Measurements from ENCODE around the gene ZC3H18.

The ZC3H18 gene

DNA sequence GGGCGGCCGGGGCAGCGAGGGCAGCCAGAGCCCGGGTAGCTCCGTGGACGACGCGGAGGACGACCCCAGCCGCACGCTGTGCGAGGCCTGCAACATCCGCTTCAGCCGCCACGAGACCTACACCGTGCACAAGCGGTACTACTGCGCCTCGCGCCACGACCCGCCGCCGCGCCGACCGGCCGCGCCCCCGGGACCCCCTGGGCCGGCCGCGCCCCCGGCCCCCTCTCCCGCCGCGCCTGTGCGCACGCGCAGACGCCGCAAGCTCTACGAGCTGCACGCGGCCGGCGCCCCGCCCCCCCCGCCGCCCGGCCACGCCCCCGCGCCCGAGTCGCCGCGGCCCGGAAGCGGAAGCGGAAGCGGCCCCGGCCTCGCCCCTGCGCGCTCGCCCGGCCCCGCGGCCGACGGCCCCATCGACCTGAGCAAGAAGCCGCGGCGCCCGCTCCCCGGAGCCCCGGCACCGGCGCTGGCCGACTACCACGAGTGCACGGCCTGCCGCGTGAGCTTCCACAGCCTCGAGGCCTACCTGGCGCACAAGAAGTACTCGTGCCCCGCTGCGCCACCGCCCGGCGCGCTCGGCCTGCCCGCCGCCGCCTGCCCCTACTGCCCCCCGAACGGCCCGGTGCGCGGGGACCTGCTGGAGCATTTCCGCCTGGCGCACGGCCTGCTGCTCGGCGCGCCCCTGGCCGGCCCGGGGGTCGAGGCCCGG is 36.1 kb upstream of the ZC3H18 start:
- Histone ChIP-seq H3K9me3 (ENCODE audit: insufficient read depth, low read depth, low read length) (no peaks in the 10 kb centered on the region), H3K4me3 (ENCODE audit: low read length) (peak overlapping the region; percentile 87), H3K4me1 (ENCODE audit: insufficient read depth, low read length) (no peaks in the 10 kb centered on the region), H3K9ac (ENCODE audit: low read depth, low read length) (peak overlapping the region; percentile 90), H3K27ac (ENCODE audit: low read depth, low read length) (peak overlapping the region; percentile 80; the same call in 1 of the 2 replicates), H3K36me3 (ENCODE audit: insufficient read depth, low read length) (no peaks in the 10 kb centered on the region), H3K27me3 (ENCODE audit: insufficient read depth, low read length) (no peaks in the 10 kb centered on the region)
- WGBS = under 1% methylated on average over 114 of the region's 114 CpGs

DNA sequence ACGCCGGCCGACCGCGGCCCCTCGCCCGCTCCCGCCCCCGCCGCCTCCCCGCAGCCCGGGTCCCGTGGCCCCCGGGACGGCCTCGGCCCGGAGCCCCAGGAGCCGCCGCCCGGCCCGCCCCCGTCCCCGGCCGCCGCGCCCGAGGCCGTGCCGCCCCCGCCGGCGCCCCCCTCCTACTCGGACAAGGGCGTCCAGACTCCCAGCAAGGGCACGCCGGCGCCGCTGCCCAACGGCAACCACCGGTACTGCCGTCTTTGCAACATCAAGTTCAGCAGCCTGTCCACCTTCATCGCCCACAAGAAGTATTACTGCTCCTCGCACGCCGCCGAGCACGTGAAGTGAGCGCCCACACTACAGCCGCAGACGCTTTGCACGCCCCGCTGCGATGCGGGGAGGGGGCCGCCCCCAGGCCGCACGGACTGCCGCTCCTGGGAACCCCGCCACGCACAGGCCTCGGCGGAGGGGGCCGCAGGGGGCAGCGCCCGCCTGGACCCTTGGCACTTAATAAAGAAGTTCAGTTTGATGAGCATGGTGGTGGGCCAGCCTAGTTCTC is 35.5 kb upstream of the ZC3H18 start:
- H3K27me3 ChIP-seq (ENCODE audit: insufficient read depth, low read length) = no peaks in the 10 kb centered on the region
- H3K9me3 ChIP-seq (ENCODE audit: insufficient read depth, low read depth, low read length) = no peaks in the 10 kb centered on the region
- H3K9ac ChIP-seq (ENCODE audit: low read depth, low read length) = peak overlapping the region; percentile 90; the same call in 1 of the 2 replicates
- H3K4me3 ChIP-seq (ENCODE audit: low read length) = peak overlapping the region; percentile 87
- H3K4me1 ChIP-seq (ENCODE audit: insufficient read depth, low read length) = no peaks in the 10 kb centered on the region
- no peaks in the 10 kb centered on the region for H3K36me3 ChIP-seq (ENCODE audit: insufficient read depth, low read length)
- WGBS = 9% methylated on average over 61 of the region's 65 CpGs
- no peak overlapping the region; the same call in 1 of the 2 replicates for H3K27ac ChIP-seq (ENCODE audit: low read depth, low read length)

DNA sequence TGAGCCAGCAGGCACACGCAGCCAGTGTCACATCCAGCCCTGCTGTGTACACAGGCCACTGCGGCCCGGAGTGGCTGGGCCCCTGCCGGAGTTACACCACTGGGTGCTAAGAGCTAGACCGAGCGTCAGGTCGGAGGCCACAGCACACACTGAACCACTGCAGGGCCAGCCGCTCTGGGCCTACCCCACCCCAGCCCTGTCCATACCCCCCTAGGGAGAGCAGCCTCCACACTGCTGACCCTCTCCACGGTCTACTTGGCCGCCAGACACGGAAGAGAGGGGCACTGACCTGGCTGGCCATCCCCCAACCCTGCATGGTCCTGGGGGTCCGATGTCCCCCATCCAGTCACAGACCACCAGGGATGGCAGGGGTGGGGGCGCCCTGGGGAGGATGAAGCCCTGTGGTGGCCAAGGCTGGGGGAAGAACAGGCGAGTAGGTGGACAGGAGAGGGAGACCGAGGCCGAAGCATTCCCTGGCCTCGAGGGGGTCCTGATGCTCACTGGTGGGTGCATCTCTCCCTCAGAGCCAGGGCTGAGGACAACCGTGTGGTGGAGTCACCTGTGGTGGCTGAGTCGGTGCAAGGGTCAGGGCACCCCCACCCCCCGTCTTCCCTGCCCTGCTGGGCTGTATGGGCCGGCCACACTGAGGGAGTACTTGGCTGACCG is 34.9 kb upstream of the ZC3H18 start:
- WGBS = 89% methylated on average over 22 of the region's 22 CpGs
- Histone ChIP-seq H3K9ac (ENCODE audit: low read depth, low read length) (peak overlapping the region; percentile 41; the same call in 1 of the 2 replicates), H3K36me3 (ENCODE audit: insufficient read depth, low read length) (no peaks in the 10 kb centered on the region), H3K27ac (ENCODE audit: low read depth, low read length) (no peak overlapping the region), H3K9me3 (ENCODE audit: insufficient read depth, low read depth, low read length) (no peaks in the 10 kb centered on the region), H3K27me3 (ENCODE audit: insufficient read depth, low read length) (no peaks in the 10 kb centered on the region), H3K4me1 (ENCODE audit: insufficient read depth, low read length) (no peaks in the 10 kb centered on the region), H3K4me3 (ENCODE audit: low read length) (peak overlapping the region; percentile 51)

DNA sequence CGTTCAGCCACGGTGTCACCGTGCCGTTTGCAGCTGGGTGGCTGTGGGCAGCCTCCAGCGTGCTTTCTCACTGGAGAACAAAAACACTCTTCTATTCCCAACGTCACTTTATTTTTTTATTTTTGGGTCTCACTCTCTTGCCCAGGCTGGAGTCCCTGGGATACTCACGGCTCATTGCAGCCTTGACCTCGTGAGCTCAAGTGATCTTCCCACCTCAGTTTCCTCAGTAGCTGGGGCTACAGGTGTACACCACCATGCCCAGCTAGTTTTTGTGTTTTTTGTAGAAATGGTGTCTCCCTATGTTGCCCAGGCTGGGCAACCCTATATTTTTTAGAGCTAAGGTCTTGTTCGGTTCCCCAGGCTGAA is 34.4 kb upstream of the ZC3H18 start:
- Histone ChIP-seq H3K27me3 (ENCODE audit: insufficient read depth, low read length) (no peaks in the 10 kb centered on the region), H3K27ac (ENCODE audit: low read depth, low read length) (no peak overlapping the region), H3K36me3 (ENCODE audit: insufficient read depth, low read length) (no peaks in the 10 kb centered on the region), H3K4me1 (ENCODE audit: insufficient read depth, low read length) (no peaks in the 10 kb centered on the region), H3K4me3 (ENCODE audit: low read length) (no peak overlapping the region), H3K9ac (ENCODE audit: low read depth, low read length) (no peak overlapping the region), H3K9me3 (ENCODE audit: insufficient read depth, low read depth, low read length) (no peaks in the 10 kb centered on the region)
- 96% methylated on average over 9 of the region's 9 CpGs for WGBS

DNA sequence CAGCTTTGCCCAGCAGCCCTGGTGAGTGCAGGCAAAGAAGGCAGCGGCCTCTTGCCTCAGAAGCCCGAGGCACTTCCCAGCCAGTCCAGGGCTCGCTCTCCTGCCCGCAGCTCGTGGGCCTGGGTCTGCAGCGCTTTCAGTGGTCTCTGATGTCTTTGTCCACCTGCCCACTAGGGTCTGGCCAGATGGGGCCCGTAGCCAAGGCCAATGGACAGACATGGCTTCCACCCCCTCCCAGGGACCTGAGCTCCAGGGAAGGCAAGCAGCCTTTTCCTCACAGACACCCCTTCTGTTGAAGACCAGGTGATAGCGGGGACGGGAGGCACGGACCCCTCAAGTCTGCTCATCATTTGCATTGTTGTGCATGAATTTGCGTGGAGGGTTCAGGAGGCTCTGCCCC is 33.7 kb upstream of the ZC3H18 start:
- Histone ChIP-seq H3K27ac (ENCODE audit: low read depth, low read length) (no peak overlapping the region), H3K36me3 (ENCODE audit: insufficient read depth, low read length) (no peaks in the 10 kb centered on the region), H3K9me3 (ENCODE audit: insufficient read depth, low read depth, low read length) (no peaks in the 10 kb centered on the region), H3K4me1 (ENCODE audit: insufficient read depth, low read length) (no peaks in the 10 kb centered on the region), H3K4me3 (ENCODE audit: low read length) (no peak overlapping the region), H3K27me3 (ENCODE audit: insufficient read depth, low read length) (no peaks in the 10 kb centered on the region; the same call in 1 of the 2 replicates), H3K9ac (ENCODE audit: low read depth, low read length) (no peak overlapping the region)
- WGBS = 86% methylated on average over 11 of the region's 11 CpGs

DNA sequence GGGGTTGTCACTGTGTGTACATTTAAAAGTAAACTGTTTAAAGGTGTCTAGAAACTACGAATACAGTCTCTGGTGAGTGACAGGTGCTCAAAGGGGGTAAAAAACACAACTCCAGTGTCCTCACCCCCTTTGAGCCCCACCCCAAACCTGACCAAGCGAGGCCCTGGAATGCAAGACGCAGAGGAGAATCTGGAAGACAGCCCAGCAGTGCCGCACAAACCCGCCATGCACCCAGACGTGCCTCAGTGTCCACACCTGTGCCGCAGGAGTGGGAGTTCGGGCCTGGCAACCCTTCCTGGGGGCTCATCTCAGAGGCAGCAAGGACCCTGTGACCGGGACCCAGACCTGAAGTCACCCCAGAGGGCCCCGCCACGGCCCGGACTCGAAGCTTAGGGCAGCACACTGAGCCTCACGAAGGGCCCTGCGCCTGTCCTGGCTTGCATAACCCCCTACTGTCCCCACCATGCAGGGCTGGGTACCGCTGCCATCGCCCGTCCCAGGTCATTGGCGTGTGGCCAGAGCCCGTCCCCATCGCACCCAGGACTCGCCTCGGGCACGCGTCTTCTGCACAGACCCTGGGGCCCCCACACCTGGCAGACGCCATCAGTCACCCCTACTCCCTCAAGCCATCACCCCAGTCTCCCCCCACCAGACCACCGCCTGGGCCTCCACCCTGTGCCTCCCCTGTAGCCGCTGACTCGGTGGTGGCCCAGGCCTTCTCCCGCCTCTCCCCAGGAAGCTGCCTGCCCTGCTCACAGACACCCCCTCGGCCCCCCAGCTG is 33.0 kb upstream of the ZC3H18 start:
- Histone ChIP-seq H3K36me3 (ENCODE audit: insufficient read depth, low read length) (no peaks in the 10 kb centered on the region), H3K27me3 (ENCODE audit: insufficient read depth, low read length) (no peaks in the 10 kb centered on the region; the same call in 1 of the 2 replicates), H3K9ac (ENCODE audit: low read depth, low read length) (no peak overlapping the region), H3K27ac (ENCODE audit: low read depth, low read length) (no peak overlapping the region), H3K9me3 (ENCODE audit: insufficient read depth, low read depth, low read length) (no peaks in the 10 kb centered on the region), H3K4me3 (ENCODE audit: low read length) (no peak overlapping the region), H3K4me1 (ENCODE audit: insufficient read depth, low read length) (no peaks in the 10 kb centered on the region)
- 87% methylated on average over 31 of the region's 31 CpGs for WGBS

DNA sequence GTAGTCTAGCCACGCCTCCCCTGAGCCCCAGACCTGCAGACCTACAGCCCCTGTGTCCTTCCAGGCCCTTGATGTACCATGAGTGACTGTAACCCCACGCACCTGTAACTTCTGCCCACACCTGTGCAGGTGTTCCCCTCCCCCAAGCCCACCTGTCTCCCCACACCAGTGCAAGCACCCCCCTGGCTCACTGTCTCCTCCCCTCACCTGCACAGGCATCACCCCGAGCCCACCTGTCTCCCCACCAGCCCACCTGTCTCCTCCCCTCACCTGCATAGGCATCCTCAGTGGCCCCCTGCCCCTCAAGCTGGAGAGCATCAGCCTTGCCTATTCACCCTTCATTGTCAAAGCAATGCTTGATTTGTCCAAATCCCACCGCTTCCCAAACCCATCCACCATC is 32.3 kb upstream of the ZC3H18 start:
- H3K9me3 ChIP-seq (ENCODE audit: insufficient read depth, low read depth, low read length) = no peaks in the 10 kb centered on the region
- WGBS = 85% methylated on average over 4 of the region's 4 CpGs

DNA sequence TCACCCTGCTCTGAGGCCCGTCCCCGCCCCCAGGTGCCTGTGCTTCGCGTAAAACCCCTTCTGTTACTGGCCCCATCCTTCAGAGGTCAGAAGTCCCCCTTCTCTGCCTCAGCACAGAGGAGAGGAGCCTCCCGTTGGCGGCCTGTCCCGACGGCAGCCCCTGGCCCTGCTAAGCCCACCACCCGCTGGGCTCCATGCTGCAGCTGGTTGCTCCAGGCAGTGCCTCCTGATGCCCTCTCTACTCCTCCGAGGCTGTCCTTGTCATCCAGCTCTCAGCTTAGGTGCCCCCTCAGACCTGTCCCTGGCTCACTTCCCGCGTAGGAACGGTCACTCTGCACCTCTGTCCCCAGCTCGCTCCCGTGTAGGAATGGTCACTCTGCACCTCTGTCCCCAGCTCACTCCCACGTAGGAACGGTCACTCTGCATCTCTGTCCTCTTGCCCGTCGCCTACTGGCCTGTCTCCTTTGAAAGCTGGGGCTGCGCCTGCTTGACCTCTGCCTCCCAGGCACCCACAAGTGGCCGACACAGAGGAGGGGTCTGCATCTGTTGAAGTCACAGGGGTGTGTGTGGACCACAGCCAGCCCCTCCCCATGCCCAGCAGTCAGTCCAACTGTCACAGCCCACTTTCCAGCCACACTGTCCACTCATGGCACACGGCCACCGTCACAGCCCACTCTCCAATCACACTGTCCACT is 31.7 kb upstream of the ZC3H18 start:
- no peak overlapping the region for H3K4me3 ChIP-seq (ENCODE audit: low read length)

More for the DNA sequence above, 32.3 kb upstream of the ZC3H18 start:
- H3K4me3 ChIP-seq (ENCODE audit: low read length) = no peak overlapping the region
- no peak overlapping the region for H3K9ac ChIP-seq (ENCODE audit: low read depth, low read length)
- no peak overlapping the region for H3K27ac ChIP-seq (ENCODE audit: low read depth, low read length)
- H3K4me1 ChIP-seq (ENCODE audit: insufficient read depth, low read length) = no peaks in the 10 kb centered on the region
- no peaks in the 10 kb centered on the region for H3K36me3 ChIP-seq (ENCODE audit: insufficient read depth, low read length)
- H3K27me3 ChIP-seq (ENCODE audit: insufficient read depth, low read length) = no peaks in the 10 kb centered on the region; the same call in 1 of the 2 replicates

DNA sequence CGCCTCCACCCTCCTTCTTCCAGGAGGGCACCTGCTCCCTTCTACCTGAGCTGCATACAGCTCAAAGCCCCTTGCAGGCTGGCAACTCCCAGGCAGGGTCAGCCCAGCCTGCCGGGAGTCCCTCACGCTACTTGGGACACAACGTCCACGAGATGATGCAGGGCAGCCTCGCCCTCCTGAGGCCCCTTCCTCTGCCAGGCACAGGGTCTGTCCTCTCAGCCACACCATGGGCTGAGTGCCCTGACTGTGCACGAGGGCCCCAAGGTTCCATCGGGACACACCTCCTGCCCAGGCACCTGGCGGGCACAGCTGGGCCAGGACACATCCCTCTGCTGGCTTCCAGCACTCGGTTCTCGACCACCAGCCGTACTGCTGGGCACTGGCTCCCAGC is 30.9 kb upstream of the ZC3H18 start:
- Histone ChIP-seq H3K9ac (ENCODE audit: low read depth, low read length) (no peak overlapping the region), H3K4me1 (ENCODE audit: insufficient read depth, low read length) (no peaks in the 10 kb centered on the region), H3K4me3 (ENCODE audit: low read length) (no peak overlapping the region), H3K36me3 (ENCODE audit: insufficient read depth, low read length) (no peaks in the 10 kb centered on the region), H3K27me3 (ENCODE audit: insufficient read depth, low read length) (no peaks in the 10 kb centered on the region; the same call in 1 of the 2 replicates), H3K9me3 (ENCODE audit: insufficient read depth, low read depth, low read length) (peaks cover 6% of the 10 kb centered on the region), H3K27ac (ENCODE audit: low read depth, low read length) (no peak overlapping the region)
- WGBS = 89% methylated on average over 12 of the region's 12 CpGs

More for the DNA sequence above, 31.7 kb upstream of the ZC3H18 start:
- H3K9me3 ChIP-seq (ENCODE audit: insufficient read depth, low read depth, low read length) = peaks cover 2% of the 10 kb centered on the region
- H3K27me3 ChIP-seq (ENCODE audit: insufficient read depth, low read length) = no peaks in the 10 kb centered on the region; the same call in 1 of the 2 replicates
- no peaks in the 10 kb centered on the region for H3K36me3 ChIP-seq (ENCODE audit: insufficient read depth, low read length)
- no peak overlapping the region for H3K27ac ChIP-seq (ENCODE audit: low read depth, low read length)
- WGBS = 69% methylated on average over 23 of the region's 23 CpGs
- no peaks in the 10 kb centered on the region for H3K4me1 ChIP-seq (ENCODE audit: insufficient read depth, low read length)
- no peak overlapping the region for H3K9ac ChIP-seq (ENCODE audit: low read depth, low read length)

DNA sequence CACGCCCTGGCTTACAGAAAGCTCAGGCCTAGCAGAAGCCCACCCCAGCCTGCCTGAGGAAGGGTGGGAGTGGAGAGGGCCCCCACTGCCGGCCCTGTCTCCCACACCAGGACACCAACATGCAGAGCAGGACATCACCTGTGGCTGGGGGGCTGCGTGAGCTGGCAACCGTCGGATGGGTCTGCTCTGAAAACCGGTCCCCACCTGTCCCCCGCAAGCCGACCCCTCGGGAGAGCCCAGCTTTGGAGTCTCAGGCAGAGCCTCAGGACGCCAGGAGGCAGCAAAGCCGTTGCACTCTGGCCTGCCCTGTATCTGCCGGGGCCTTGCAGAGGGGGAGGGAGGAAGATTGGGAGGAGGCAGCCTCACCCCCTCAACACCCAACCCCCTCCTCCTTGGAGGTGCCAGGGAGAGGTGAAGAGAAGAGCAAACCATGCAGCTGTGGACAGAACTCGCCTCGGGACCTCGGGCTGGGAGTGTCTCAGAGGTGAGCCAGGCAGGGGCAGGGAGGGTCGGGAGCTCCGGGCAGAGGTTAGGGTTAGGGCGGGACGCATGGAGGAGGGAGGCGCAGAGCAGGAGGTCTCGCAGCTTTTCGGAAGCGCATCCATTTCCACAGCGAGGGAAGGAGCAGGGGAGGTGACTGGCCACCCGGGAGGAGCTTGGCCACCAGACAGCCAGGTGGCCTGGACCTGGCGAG is 30.4 kb upstream of the ZC3H18 start:
- H3K9ac ChIP-seq (ENCODE audit: low read depth, low read length) = no peak overlapping the region
- H3K4me3 ChIP-seq (ENCODE audit: low read length) = no peak overlapping the region
- H3K27ac ChIP-seq (ENCODE audit: low read depth, low read length) = no peak overlapping the region
- no peaks in the 10 kb centered on the region for H3K36me3 ChIP-seq (ENCODE audit: insufficient read depth, low read length)
- H3K4me1 ChIP-seq (ENCODE audit: insufficient read depth, low read length) = no peaks in the 10 kb centered on the region
- 74% methylated on average over 25 of the region's 26 CpGs for WGBS
- H3K27me3 ChIP-seq (ENCODE audit: insufficient read depth, low read length) = peaks cover under 1% of the 10 kb centered on the region
- H3K9me3 ChIP-seq (ENCODE audit: insufficient read depth, low read depth, low read length) = peaks cover 6% of the 10 kb centered on the region

Data from HUES64 (cell line).